GM23338 (cell line): Measurements from ENCODE around the gene MYH15.

ENCODE experiments used
- EZH2 ChIP-seq: fragments of 200-600 bp; sonication (generic); IDR thresholded peaks from one replicate; pipeline ENCODE4 v1.8.0; 2017; ENCODE audit warnings: antibody characterized with exemption, mild to moderate bottlenecking, low read depth; ENCODE audit not compliant: unreplicated experiment
- EZH2phosphoT487 ChIP-seq: fragments of 200-600 bp; sonication (generic); IDR thresholded peaks from one replicate; pipeline ENCODE4 v1.8.1; 2018; ENCODE audit warnings: antibody characterized with exemption; ENCODE audit not compliant: unreplicated experiment
- JUNB ChIP-seq: IDR thresholded peaks from one replicate; pipeline ENCODE4 v1.6.1; 2016; ENCODE audit warnings: antibody characterized with exemption; ENCODE audit not compliant: unreplicated experiment
- NANOG ChIP-seq: IDR thresholded peaks from 2 replicates; pipeline ENCODE4 v1.6.1; 2016; ENCODE audit warnings: antibody characterized with exemption, borderline replicate concordance
- POLR2AphosphoS5 ChIP-seq: IDR thresholded peaks from 2 replicates; pipeline ENCODE4 v1.6.1; 2016; ENCODE audit warnings: antibody characterized with exemption, low read depth
- ZNF114 ChIP-seq: fragments of 250-450 bp; sonication (Bioruptor Pico); IDR thresholded peaks from 2 replicates; pipeline ENCODE4 v1.5.0; 2020; ENCODE audit warnings: mild to moderate bottlenecking, moderate library complexity
- TF ChIP-seq, protein P1 (sequence below), 2 experiments: fragments of 200-600 bp in 1 of 2; sonication (generic) in 1 of 2; conservative IDR thresholded peaks; 2 replicates each; pipeline versions ENCODE4 v1.5.1 to v1.6.1; 2016 to 2017; ENCODE audit warnings: antibody characterized with exemption in 2 of 2, low read depth in 2 of 2, mild to moderate bottlenecking in 2 of 2, moderate library complexity in 1 of 2

DNA sequence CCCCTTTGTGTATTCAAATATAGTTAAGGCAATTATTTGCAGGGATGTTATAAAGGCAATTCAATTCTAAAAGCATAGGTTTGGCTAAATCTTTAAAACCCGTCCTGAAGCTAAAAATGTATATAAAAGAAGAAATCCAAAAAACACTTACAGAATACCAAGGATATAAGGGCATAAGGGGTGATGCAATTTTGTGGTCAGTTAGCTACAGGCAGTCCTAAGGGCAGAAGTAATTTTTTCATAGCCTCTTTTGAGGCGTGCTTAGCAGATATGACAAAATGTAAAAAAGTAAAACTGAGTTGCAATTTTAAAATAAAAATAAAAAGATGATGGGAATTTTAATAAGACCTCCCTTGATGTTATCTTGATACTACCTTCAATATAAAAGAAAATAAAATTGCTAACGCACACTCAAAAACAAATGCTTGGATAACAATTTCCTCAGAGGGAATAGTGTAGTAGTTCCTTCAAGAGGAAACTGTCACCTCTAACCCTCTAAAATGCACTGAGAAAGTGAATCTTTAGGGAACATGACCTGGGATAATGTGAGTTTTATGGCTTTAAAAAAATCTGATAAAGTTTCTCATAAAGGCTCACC, 104.2 kb downstream of the MYH15 start:
- TF ChIP-seq, protein P1, sequence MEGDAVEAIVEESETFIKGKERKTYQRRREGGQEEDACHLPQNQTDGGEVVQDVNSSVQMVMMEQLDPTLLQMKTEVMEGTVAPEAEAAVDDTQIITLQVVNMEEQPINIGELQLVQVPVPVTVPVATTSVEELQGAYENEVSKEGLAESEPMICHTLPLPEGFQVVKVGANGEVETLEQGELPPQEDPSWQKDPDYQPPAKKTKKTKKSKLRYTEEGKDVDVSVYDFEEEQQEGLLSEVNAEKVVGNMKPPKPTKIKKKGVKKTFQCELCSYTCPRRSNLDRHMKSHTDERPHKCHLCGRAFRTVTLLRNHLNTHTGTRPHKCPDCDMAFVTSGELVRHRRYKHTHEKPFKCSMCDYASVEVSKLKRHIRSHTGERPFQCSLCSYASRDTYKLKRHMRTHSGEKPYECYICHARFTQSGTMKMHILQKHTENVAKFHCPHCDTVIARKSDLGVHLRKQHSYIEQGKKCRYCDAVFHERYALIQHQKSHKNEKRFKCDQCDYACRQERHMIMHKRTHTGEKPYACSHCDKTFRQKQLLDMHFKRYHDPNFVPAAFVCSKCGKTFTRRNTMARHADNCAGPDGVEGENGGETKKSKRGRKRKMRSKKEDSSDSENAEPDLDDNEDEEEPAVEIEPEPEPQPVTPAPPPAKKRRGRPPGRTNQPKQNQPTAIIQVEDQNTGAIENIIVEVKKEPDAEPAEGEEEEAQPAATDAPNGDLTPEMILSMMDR (conservative IDR thresholded peaks at IDR 0.05; ENCODE audit: low read depth in 2 of 2) = no peak
- TF ChIP-seq EZH2 (no peak), EZH2phosphoT487 (no peak), POLR2AphosphoS5 (no peak), NANOG (no peak), JUNB (no peak), ZNF114 (CRISPR knock-in tag) (no peak)
